Tibial artery (tissue), 4 donors: Measurements from ENCODE around the gene TRIM62.
A peak's percentile ranks its signal among the peaks of the same experiment; 100 is the strongest.

Source experiments
- DNase-seq, 2 donors: peaks; one replicate each; pipeline ENCODE4 v3.0.0-alpha.2; 2019
- H3K27ac ChIP-seq, 2 donors: fragments of 200-600 bp; sonication (generic) in 1 of 2; 1 replicate in 1 of 2; 2 replicates in 1 of 2; pipeline ENCODE4 v1.5.1; 2018 to 2019; ENCODE audit warnings: mild to moderate bottlenecking in 1 of 2
- H3K27me3 ChIP-seq, 2 donors: fragments of 200-600 bp; sonication (generic) in 1 of 2; one replicate each; pipeline versions ENCODE4 v1.5.1 to v1.6.0; 2016 to 2019
- H3K36me3 ChIP-seq, 3 donors: fragments of 200-600 bp; sonication (generic) in 2 of 3; one replicate each; pipeline ENCODE4 v1.5.1; 2016 to 2019; ENCODE audit warnings: mild to moderate bottlenecking in 2 of 3
- H3K4me1 ChIP-seq, 4 donors: fragments of 200-600 bp; sonication (generic) in 2 of 4; 1 replicate in 3 of 4; 2 replicates in 1 of 4; pipeline ENCODE4 v1.5.1; 2016 to 2019
- H3K4me3 ChIP-seq, 2 donors: fragments of 200-600 bp; sonication (generic) in 1 of 2; 1 replicate in 1 of 2; 2 replicates in 1 of 2; pipeline ENCODE4 v1.5.1; 2018 to 2019; ENCODE audit warnings: mild to moderate bottlenecking in 2 of 2
- H3K9me3 ChIP-seq, 3 donors: fragments of 200-600 bp; sonication (generic) in 1 of 3; one replicate each; pipeline ENCODE4 v1.5.1; 2016 to 2019
- CTCF ChIP-seq, 2 experiments: fragments of 200-600 bp in 1 of 2; fragments of 450-650 bp in 1 of 2; IDR thresholded peaks; one replicate each; pipeline ENCODE4 v1.5.1; 2017 to 2019; ENCODE audit warnings: antibody characterized with exemption in 2 of 2, mild to moderate bottlenecking in 1 of 2, moderate library complexity in 1 of 2
- intact Hi-C: fragments of 100-400 bp; cut with DNase I; formaldehyde crosslinking; loops from one replicate; pipeline ENCODE4 v1.15.0; 2023; ENCODE audit warnings: low total_unique reads

The TRIM62 gene

GRCh38 chr1:33180911-33181890 is 642 bp downstream of the TRIM62 start:
- Histone ChIP-seq H3K4me3 (peak overlapping the region; percentile 77), H3K36me3 (peaks cover 0 to 13% (median 5%) of the 10 kb centered on the region in 3 donors), H3K27ac (peak overlapping the region; percentile 83 to 86), H3K27me3 (no peaks in the 10 kb centered on the region), H3K4me1 (peaks cover 0 to 29% (median 8%) of the 10 kb centered on the region in 4 donors), H3K9me3 (no peaks in the 10 kb centered on the region)
- no peak for TF ChIP-seq CTCF (IDR thresholded peaks at IDR 0.05)
- intact Hi-C loops, result loop anchor here (10.0 kb wide), 1 partner anchor 84 kb away; no protein-coding TSS in a partner anchor
- DNase-seq, result peak; percentile 56 to 83

GRCh38 chr1:33180226-33180910 is 1.5 kb downstream of the TRIM62 start:
- Histone ChIP-seq H3K9me3 (no peaks in the 10 kb centered on the region), H3K27me3 (no peaks in the 10 kb centered on the region), H3K27ac (peak overlapping the region in 1 of 2 donors; percentile 86), H3K4me1 (peaks cover 0 to 34% (median 8%) of the 10 kb centered on the region in 4 donors), H3K36me3 (peaks cover 0 to 14% (median 5%) of the 10 kb centered on the region in 3 donors), H3K4me3 (peak overlapping the region; percentile 77)
- intact Hi-C loops, result loop anchor here (10.0 kb wide), 1 partner anchor 84 kb away; no protein-coding TSS in a partner anchor
- no peak for TF ChIP-seq CTCF (IDR thresholded peaks at IDR 0.05)
- peak; percentile 92 to 96 for DNase-seq

GRCh38 chr1:33178836-33179439 is 2.9 kb downstream of the TRIM62 start:
- Histone ChIP-seq H3K27me3 (no peaks in the 10 kb centered on the region), H3K4me3 (no peak overlapping the region), H3K4me1 (peaks cover 0 to 34% (median 8%) of the 10 kb centered on the region in 4 donors), H3K9me3 (no peaks in the 10 kb centered on the region), H3K36me3 (peaks cover 0 to 19% (median 5%) of the 10 kb centered on the region in 3 donors), H3K27ac (no peak overlapping the region)
- intact Hi-C loops, result no loop called here
- no peak for DNase-seq
- TF ChIP-seq CTCF (IDR thresholded peaks at IDR 0.05), result no peak

GRCh38 chr1:33177996-33178540 is 3.8 kb downstream of the TRIM62 start:
- Histone ChIP-seq H3K9me3 (no peaks in the 10 kb centered on the region), H3K36me3 (peaks cover 0 to 21% (median 5%) of the 10 kb centered on the region in 3 donors), H3K4me3 (no peak overlapping the region), H3K27ac (no peak overlapping the region), H3K27me3 (no peaks in the 10 kb centered on the region), H3K4me1 (peaks cover 0 to 34% (median 8%) of the 10 kb centered on the region in 4 donors)
- DNase-seq, result no peak
- intact Hi-C loops, result no loop called here
- TF ChIP-seq CTCF (IDR thresholded peaks at IDR 0.05), result no peak

- H3K9me3 ChIP-seq, result no peaks in the 10 kb centered on the region
- no peak for DNase-seq
- no peaks in the 10 kb centered on the region for H3K27me3 ChIP-seq
- peaks cover 0 to 22% (median 5%) of the 10 kb centered on the region in 4 donors for H3K4me1 ChIP-seq
- intact Hi-C loops, result no loop called here
- TF ChIP-seq CTCF (IDR thresholded peaks at IDR 0.05), result no peak
- H3K4me3 ChIP-seq, result no peak overlapping the region
- no peak overlapping the region for H3K27ac ChIP-seq
- peaks cover 0 to 29% (median 5%) of the 10 kb centered on the region in 3 donors for H3K36me3 ChIP-seq
These were observed 5.0 kb downstream of the TRIM62 start for GRCh38 chr1:33176887-33177286.
